ENCODE measurements around the gene RXFP1.
A peak's percentile ranks its signal among the peaks of the same experiment; 100 is the strongest.

Gene RXFP1

DNA sequence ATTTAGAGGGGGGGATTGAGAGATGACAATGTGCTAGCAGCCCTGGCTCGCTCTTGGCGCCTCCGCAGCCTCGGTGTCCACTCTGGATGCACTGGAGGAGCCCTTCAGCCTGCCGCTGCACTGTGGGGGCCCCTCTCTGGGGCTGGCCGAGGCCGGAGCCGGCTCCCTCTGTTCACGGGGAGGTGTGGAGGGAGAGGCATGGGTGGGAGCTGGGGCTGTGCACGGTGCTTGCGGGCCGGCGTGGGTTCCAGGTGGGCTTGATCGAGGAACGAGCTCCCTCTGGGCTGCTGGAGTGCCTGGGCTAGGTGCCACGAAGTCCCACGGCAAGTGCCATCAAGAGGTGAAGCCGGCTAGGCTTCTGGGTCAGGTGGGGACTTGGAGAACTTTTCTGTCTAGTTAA lies 143.1 kb downstream of the RXFP1 start:
- no peak overlapping the region for H3K4me3 ChIP-seq (ENCODE audit: low read depth, low read length)
- TF ChIP-seq CTCF (conservative IDR thresholded peaks at IDR 0.05; ENCODE audit: low read depth, low read length), result no peak
- DNase-seq (ENCODE audit: low read depth), result no peak

- TF ChIP-seq CTCF (conservative IDR thresholded peaks at IDR 0.05; ENCODE audit: low read depth, low read length), result no peak
- H3K4me3 ChIP-seq (ENCODE audit: low read depth, low read length), result no peak overlapping the region
- DNase-seq (ENCODE audit: low read depth), result no peak
Measured at GRCh38 chr4:158666892-158667291, 145.2 kb downstream of the RXFP1 start.

GRCh38 chr4:158667651-158668198 lies 146.0 kb downstream of the RXFP1 start:
- H3K4me3 ChIP-seq (ENCODE audit: low read depth, low read length), result no peak overlapping the region
- peak; percentile 71 for TF ChIP-seq CTCF (conservative IDR thresholded peaks at IDR 0.05; ENCODE audit: low read depth, low read length)
- DNase-seq (ENCODE audit: low read depth), result peak; percentile 53

DNA sequence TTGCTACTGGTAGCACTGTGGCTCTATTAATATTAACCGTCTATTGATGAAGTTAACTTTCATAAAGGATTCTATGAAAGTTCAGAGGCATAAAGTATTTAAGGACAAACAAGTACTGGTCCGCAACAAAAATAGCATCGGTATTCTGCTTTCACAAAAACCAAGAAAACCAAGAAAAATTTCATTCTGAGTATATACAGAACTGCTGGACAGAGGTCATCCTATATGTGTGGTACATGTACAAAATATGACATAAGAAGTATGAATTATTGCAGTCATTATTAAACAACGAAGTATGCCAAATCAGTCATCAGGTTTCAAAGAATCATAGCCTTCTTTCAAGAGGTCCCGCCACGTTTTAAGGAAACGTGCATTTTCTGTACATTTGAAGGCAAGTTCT lies 147.6 kb downstream of the RXFP1 start:
- DNase-seq (ENCODE audit: low read depth), result no peak
- TF ChIP-seq CTCF (conservative IDR thresholded peaks at IDR 0.05; ENCODE audit: low read depth, low read length), result no peak
- no peak overlapping the region for H3K4me3 ChIP-seq (ENCODE audit: low read depth, low read length)

DNA sequence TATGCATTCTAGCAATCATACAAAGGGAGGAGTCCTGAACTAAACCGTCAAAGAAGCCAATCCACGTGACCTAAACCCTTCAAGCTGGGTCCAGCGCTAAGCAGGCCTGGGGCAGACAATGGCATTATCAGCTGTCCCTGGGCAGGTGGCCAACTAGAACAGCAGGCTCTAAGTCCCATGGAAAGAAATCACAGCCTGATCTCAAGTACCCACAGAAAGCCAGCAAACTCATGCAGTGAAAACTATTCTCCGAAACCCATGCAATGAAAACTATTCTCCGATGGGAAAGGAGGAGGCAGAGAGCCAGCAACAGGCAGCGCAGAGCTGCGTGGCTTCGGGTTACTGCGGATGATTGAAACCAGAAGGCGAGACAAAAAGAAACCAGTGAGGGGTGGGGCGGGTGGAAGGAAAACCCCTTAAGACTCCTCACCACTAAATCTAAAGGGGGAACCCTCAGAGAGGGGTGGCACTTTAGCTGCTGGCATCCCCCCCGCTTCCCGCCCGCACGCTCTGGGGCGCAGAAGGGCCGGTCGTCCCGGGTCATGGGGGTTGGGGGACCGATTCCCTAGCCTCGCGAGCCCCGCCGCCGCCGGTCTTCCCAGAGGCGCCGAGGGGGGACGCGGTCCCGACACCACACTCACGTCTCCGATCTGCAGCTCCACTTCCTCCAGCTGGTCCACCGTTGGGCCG lies 149.4 kb downstream of the RXFP1 start:
- no peak for TF ChIP-seq CTCF (conservative IDR thresholded peaks at IDR 0.05; ENCODE audit: low read depth, low read length)
- peak; percentile 84 for DNase-seq (ENCODE audit: low read depth)
- H3K4me3 ChIP-seq (ENCODE audit: low read depth, low read length), result peak overlapping the region; percentile 92

- DNase-seq (ENCODE audit: low read depth), result no peak
- TF ChIP-seq CTCF (conservative IDR thresholded peaks at IDR 0.05; ENCODE audit: low read depth, low read length), result no peak
- peak within 1 kb of the TSS; percentile 92 for H3K4me3 ChIP-seq (ENCODE audit: low read depth, low read length)
Measured at GRCh38 chr4:158671665-158671914, 149.9 kb downstream of the RXFP1 start, which contains the start of gene C4orf46. Gene C4orf46, minus strand, starts transcription at chr4:158671887. Its CDS starts 86 bp downstream, at chr4:158671801.
